Natural killer cell treated with Interleukin-12 subunit alpha and Interleukin-12 subunit beta and Interleukin-15 and Interleukin-18, amount 100 ng/mL, for 72 hours (primary cell): ENCODE results near the gene PRODH. TPM values are rescaled to one million over a fixed set of nuclear protein-coding genes. Genes with fewer than 3 reads are reported as not detected.
"Not testable (repeated sequence)": the region's sequence is repeated elsewhere in the genome, so short reads cannot be mapped to it uniquely, and the experiment has no call there.

ENCODE experiments used
- ATAC-seq, 2 donors: fragments of 150-1000 bp; cut with Tn5 transposase in 1 of 2; sonication (Bioruptor Pico), chemical (Tn5 transposase) in 1 of 2; 2 replicates each; pipeline ENCODE4 v1.10.0; 2021
- DNase-seq: peaks from one replicate; pipeline ENCODE4 v3.0.0; 2022; ENCODE audit warnings: low spot score
- H3K27ac Mint-ChIP-seq, 2 donors: 1 replicate in 1 of 2; 2 replicates in 1 of 2; pipeline ENCODE4 v1.8.0; 2022; ENCODE audit warnings: mixed read lengths in 2 of 2, mild to moderate bottlenecking in 1 of 2, moderate library complexity in 1 of 2
- H3K27me3 Mint-ChIP-seq, 2 donors: 1 replicate in 1 of 2; 2 replicates in 1 of 2; pipeline ENCODE4 v1.8.0; 2022; ENCODE audit warnings: mixed read lengths in 2 of 2
- H3K36me3 Mint-ChIP-seq: one replicate; pipeline ENCODE4 v1.8.0; 2022; ENCODE audit warnings: mixed read lengths
- H3K4me1 Mint-ChIP-seq, 2 donors: 1 replicate in 1 of 2; 2 replicates in 1 of 2; pipeline ENCODE4 v1.8.0; 2022; ENCODE audit warnings: low read depth in 2 of 2, mixed read lengths in 2 of 2, mild to moderate bottlenecking in 1 of 2
- H3K4me3 Mint-ChIP-seq: one replicate; pipeline ENCODE4 v1.8.0; 2022; ENCODE audit warnings: mixed read lengths
- H3K9me3 Mint-ChIP-seq: 2 replicates; pipeline ENCODE4 v1.8.0; 2022; ENCODE audit warnings: mixed read lengths
- total RNA-seq, 2 donors: library from RNA; stranded (reverse); gene quantifications; one replicate each; pipeline ENCODE4 v1.2.3, GENCODE V29; 2022

The PRODH gene
- total RNA-seq, 2 donors from 2014 or later = not detected

DNA sequence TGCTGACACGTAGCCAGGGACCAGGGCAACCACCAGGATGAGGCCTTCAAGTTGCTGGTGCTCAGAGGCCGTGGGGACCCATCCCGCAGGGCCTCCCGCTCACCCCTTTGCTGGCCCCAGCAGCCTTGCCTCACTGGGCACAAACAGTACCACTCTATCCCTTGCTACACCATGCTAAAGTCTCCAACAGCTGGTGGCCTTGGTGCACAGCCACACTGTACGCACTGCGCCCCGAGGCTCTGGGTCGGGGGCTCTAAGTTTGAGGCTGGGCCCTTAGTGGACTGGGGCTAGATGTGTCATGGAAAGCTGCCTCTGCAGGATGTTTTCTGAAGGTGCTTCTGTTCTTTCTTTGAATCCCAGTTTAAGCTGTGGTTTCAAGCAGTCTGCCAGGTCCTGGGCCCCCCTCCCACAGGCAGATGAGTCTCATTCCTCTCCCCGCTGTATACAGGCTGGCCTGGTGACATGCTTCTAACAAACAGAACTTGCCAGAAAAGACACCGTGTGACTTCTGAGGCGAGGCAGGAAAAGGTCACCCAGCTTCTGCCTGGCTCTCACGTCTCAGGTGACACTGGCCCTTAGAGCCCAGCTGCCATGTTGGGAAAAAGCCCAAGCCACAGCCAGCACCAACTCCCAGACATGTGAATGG lies 15.7 kb downstream of the PRODH start:
- not testable (repeated sequence) for H3K27ac Mint-ChIP-seq, H3K9me3 Mint-ChIP-seq, ATAC-seq, H3K27me3 Mint-ChIP-seq, DNase-seq, H3K4me3 Mint-ChIP-seq, H3K4me1 Mint-ChIP-seq, H3K36me3 Mint-ChIP-seq

DNA sequence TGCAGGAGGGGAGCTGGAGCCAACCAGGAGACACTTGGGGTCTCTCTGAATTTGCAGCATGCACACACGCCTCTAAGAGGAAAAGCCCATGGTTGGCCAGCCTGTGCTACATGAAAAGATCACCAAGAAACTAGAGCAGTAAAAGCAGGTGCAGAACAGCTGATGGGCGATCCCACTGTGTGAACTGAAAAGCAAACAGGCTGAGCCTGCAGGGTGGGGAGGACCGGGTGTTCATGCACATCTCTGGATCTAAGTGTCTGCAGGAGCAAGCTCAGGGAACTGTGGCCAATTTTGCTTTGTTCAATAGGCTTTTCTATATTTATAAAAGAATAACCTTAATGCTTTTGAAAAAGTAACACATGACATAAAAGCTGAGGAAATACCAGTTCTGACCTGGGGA lies 18.3 kb downstream of the PRODH start:
- not testable (repeated sequence) for H3K36me3 Mint-ChIP-seq, H3K9me3 Mint-ChIP-seq, H3K4me1 Mint-ChIP-seq, H3K27ac Mint-ChIP-seq, DNase-seq, H3K4me3 Mint-ChIP-seq, ATAC-seq, H3K27me3 Mint-ChIP-seq

DNA sequence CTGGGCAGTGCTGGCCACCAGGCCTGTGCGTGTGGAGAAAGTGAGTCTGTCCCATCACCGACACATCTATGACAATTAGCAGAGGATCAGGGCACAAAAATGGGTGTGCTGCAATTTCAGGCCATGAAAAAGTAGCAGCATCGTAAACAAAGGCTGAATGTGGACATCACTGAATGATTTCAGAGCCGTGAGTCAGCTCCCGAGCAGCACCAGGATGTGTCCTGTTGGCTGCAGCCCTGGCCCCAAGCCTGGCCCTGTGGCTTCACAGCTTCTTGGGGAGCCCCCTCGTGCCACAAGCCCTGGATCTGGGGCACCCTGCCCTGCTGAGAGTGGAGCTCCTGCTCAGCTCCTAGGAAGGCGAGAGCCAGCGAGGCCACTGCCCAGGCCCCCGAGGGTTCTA lies 20.5 kb downstream of the PRODH start:
- ATAC-seq, H3K4me1 Mint-ChIP-seq, H3K27ac Mint-ChIP-seq, H3K27me3 Mint-ChIP-seq, H3K9me3 Mint-ChIP-seq, H3K4me3 Mint-ChIP-seq, H3K36me3 Mint-ChIP-seq, DNase-seq: not testable (repeated sequence)

DNA sequence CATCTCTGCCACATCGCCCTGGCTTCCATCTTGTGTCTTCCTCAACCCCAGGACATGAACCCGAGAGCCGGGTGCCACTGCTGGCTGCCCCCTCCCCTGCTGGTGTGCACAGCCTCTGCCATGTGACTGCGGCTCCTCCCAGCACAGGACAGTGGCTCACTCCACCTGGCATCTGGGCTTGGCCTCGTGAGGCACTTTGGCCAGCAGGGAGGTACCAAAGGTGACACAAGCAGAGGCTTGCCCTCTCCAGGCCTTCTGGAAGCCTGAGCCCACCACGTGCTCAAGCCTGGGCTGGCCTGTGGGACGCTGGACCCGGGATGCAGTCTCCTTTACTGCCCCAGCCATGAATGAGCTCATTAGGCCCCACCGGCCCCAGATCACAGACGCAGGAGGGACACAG lies 21.5 kb downstream of the PRODH start:
- H3K27ac Mint-ChIP-seq, H3K4me1 Mint-ChIP-seq, ATAC-seq, H3K4me3 Mint-ChIP-seq, H3K9me3 Mint-ChIP-seq, DNase-seq, H3K27me3 Mint-ChIP-seq, H3K36me3 Mint-ChIP-seq: not testable (repeated sequence)

DNA sequence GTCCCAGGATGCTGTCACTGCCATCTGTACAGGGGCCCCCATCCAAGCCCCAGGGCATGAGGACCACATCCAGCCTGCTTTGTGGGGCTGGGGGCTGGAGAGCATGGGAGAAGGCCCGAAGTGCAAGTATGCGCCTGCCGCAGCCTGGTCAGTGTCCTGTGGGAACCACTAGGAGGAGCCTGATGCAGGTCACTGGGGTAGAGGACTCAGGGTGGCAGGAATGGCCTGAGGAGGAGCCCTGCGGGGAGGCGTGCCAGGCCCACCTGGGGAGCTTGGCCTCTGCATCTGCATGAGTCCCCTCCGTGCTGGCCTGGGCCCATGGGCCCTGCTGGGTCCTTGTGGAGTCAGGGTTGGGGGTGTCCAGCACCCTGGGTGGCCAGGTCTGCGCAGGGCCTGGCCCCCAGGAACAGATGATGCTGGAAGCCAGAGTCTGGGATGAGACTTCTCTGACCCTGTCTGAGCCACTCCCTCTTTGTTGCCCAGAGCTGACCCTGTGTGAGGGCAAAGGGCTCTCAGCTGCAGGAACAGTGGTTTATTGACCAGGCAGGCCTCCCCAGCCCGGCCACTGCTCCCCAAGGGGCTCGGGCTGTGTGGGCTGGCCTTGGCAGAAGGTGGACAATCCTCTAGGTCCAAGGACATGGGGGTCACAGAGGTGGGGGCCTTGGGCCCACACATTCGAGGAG lies 23.7 kb downstream of the PRODH start:
- H3K4me1 Mint-ChIP-seq, H3K27ac Mint-ChIP-seq: not testable (repeated sequence)

DNA sequence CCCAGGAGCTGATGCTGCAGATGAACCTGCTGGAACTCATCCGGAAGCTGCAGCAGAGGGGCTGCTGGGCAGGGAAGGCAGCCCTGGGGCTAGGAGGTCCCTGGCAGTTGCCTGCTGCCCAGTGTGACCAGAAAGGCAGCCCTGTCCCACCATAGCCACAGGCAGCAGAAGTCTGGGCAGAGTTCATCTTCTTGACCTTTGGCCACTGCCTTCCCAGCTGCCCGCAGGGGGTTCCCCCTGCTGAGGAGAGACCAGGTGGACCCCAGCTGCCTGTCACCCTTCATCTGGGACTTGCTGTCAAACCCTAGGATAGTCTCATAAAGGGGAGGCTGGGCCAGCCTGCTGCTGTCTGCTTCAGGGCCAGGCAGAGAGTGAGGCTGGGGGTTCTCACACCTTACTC lies 24.6 kb downstream of the PRODH start:
- not testable (repeated sequence) for H3K27ac Mint-ChIP-seq, H3K4me1 Mint-ChIP-seq, H3K9me3 Mint-ChIP-seq, H3K4me3 Mint-ChIP-seq, H3K36me3 Mint-ChIP-seq, DNase-seq, H3K27me3 Mint-ChIP-seq, ATAC-seq

More for the DNA sequence above, 23.7 kb downstream of the PRODH start:
- not testable (repeated sequence) for DNase-seq, H3K27me3 Mint-ChIP-seq, H3K9me3 Mint-ChIP-seq, H3K4me3 Mint-ChIP-seq, H3K36me3 Mint-ChIP-seq
- peak in 1 of 2 donors; percentile 20 for ATAC-seq

DNA sequence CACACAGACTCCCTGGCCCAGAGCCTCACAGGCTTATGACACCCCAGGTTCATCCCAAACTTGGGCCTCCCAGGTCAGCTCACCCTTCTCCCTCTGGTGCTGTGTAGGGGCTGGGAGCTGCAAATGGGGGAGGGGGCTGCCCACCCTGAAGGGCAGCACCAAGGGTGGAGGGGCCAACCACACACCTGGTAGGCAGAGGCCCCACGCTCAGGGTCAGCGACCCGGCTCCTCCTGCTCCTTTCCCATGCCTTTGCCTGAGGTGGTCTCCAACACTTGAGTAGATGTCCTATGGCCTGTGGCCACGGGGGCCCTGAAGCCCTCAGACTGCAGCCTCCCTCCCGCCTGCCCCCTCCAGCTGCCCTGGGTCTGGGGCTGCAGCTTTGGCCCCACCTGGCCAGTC lies 26.5 kb downstream of the PRODH start:
- H3K4me1 Mint-ChIP-seq = no peaks in the 10 kb centered on the region
- no peak overlapping the region for H3K4me3 Mint-ChIP-seq
- DNase-seq = no peak
- no peaks in the 10 kb centered on the region for H3K27me3 Mint-ChIP-seq
- no peak for ATAC-seq
- H3K27ac Mint-ChIP-seq = no peak overlapping the region
- H3K36me3 Mint-ChIP-seq = no peaks in the 10 kb centered on the region
- no peaks in the 10 kb centered on the region for H3K9me3 Mint-ChIP-seq

DNA sequence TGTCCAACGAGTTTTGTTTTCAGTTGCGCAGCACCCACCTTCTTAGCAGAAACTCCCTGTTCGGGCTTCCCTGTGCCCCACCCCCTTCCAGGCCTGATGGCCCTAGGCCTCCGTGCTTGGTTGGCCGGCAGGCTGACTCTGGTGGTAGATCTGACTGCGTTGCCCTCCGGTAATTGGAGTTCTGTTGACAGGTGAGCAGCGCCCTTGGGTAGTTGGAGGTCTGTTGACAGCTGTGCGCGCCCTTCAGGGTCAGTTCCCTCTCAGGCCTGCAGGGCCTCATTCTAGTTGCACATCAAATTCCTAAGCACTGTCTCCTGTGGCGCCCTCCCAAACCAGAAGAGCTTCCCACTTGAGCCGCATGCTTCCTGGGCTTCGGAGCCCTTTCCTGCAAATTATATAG lies 29.2 kb downstream of the PRODH start:
- ATAC-seq = no peak
- Mint-ChIP-seq H3K9me3 (no peaks in the 10 kb centered on the region), H3K4me3 (no peak overlapping the region), H3K36me3 (no peaks in the 10 kb centered on the region), H3K27me3 (no peaks in the 10 kb centered on the region), H3K27ac (no peak overlapping the region), H3K4me1 (no peaks in the 10 kb centered on the region)
- no peak for DNase-seq

DNA sequence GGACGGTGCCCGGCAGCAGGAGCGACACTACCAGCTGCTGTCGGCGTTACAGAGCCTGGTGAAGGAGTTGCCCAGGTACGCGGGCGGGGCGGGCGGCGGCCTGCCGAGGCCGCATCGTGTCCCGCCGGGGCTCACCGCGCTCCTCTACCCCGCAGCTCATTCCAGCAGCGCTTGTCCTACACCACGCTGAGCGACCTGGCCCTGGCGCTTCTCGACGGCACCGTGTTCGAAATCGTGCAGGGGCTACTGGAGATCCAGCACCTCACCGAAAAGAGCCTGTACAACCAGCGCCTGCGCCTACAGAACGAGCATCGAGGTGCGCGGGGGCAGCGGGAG lies 29.7 kb downstream of the PRODH start:
- peak; percentile 37 to 58 for ATAC-seq
- not testable (repeated sequence) for DNase-seq, H3K4me3 Mint-ChIP-seq, H3K36me3 Mint-ChIP-seq, H3K4me1 Mint-ChIP-seq, H3K9me3 Mint-ChIP-seq, H3K27me3 Mint-ChIP-seq, H3K27ac Mint-ChIP-seq

DNA sequence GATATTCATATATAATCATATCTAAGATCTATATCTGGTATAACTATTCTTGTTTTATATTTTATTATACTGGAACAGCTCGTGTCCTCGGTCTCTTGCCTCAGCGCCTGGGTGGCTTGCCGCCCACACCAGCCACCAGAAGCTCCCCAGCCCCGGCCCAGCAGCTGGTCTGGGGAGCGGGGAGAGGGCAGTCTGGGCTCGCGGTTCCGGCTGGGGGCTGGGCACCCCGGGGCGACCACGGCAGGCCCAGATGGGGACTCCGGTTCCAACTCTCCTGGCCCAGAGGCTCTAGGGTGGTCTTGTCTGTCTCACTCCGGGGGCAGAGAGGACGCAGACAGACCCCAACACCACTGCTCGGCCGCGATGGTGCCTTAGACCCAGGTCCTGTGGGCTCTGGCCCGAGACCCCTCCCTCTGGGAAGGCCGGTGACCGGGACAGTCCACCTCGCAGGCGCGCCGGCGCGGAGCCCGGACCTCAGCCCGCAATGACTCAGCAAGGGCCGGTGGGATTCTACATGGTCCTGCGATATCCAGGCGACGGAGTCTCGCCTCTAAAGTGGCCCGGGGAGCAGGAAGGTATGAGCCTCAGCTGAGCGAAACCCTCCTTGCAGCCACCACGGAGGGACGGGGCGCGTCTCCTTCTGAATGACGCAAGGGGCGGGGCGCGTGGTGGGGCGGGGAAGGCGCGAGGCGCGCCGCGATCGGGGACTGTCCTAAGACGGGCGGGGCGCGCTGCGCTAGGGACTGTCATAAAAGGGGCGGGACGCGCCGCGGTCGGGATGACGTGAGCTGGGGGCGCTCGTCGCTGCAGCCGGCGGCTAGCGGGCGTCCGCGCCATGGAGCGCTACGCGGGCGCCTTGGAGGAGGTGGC lies 30.3 kb downstream of the PRODH start, which contains the start of gene DGCR6:
Gene DGCR6, plus strand, starts transcription at position 781 of the 870 bp plus-strand sequence. Its CDS starts 55 bp downstream, at position 836.
- H3K36me3 Mint-ChIP-seq = no peaks in the 10 kb centered on the region
- no peaks in the 10 kb centered on the region for H3K4me1 Mint-ChIP-seq
- no peak for DNase-seq
- H3K27me3 Mint-ChIP-seq = no peaks in the 10 kb centered on the region
- peak; percentile 99 for ATAC-seq
- H3K4me3 Mint-ChIP-seq = no peak within 1 kb of the TSS
- H3K27ac Mint-ChIP-seq = no peak within 1 kb of the TSS
- H3K9me3 Mint-ChIP-seq = no peaks in the 10 kb centered on the region

DNA sequence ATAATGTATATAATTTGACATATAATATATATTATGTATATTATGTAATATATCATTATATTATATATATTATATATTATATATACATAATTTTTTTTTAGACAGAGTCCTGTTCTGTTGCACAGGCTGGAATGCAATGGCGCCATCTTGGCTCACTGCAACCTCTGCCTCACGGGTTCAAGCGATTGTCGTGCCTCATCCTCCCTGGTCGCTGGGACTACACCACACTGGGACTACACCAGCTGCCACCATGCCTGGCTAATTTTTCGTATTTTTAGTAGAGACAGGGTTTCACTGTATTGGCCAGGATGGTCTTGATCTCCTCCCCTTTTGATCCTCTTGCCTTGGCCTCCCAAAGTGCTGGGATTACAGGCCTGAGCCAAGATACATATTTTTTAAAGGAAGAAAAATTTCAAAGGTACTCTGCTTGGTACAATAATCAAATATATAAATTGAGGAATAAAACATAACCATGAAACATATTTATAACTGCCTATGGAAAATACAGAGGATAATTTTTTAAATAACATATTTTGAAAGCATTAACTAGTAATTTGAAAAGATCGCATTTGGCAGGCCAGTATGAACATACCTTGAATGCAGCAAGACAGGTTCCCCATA lies 39.9 kb downstream of the PRODH start:
- peak in 1 of 2 donors; percentile 53 for ATAC-seq
- not testable (repeated sequence) for H3K27ac Mint-ChIP-seq, H3K36me3 Mint-ChIP-seq, H3K9me3 Mint-ChIP-seq, H3K27me3 Mint-ChIP-seq, H3K4me1 Mint-ChIP-seq, H3K4me3 Mint-ChIP-seq, DNase-seq

DNA sequence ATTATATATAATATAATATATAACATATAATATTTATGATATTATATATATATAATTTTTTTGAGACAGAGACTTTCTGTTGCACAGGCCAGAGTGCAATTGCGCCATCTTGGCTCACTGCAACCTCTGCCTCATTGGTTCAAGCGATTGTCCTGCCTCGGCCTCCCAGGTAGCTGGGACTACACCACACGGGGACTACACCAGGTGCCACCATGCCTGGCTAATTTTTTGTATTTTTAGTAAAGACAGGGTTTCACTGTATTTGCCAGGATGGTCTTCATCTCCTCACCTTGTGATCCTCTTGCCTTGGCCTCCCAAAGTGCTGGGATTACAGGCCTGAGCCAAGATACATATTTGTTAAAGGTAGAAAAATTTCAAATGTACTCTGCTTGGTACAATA lies 42.3 kb downstream of the PRODH start:
- not testable (repeated sequence) for ATAC-seq, H3K36me3 Mint-ChIP-seq, H3K27me3 Mint-ChIP-seq, H3K4me3 Mint-ChIP-seq, H3K4me1 Mint-ChIP-seq, H3K9me3 Mint-ChIP-seq, DNase-seq, H3K27ac Mint-ChIP-seq

DNA sequence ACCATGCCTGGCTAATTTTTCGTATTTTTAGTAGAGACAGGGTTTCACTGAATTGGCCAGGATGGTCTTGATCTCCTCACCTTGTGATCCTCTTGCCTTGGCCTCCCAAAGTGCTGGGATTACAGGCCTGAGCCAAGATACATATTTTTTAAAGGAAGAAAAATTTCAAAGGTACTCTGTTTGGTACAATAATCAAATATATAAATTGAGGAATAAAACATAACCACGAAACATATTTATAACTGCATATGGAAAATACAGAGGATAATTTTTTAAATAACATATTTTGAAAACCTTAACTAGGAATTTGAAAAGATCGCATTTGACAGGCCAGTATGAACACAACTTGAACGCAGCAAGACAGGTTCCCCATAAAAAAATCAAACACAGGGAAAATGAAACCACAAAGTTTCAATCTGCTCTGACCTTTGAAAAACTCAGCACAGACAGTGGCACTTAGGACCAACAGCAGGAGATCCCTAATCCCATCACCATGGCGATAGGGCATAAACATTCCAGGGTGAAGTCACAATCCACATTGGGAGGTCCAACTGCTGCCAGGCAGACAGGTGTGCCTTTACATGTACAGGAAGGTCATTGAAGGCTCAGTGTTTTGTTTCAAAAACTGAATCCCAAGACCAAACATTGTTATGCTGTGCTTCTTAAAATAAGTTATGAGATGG lies 45.4 kb downstream of the PRODH start:
- H3K9me3 Mint-ChIP-seq, H3K27me3 Mint-ChIP-seq, H3K4me3 Mint-ChIP-seq, H3K4me1 Mint-ChIP-seq, H3K27ac Mint-ChIP-seq, H3K36me3 Mint-ChIP-seq, DNase-seq: not testable (repeated sequence)
- peak in 1 of 2 donors; percentile 73 for ATAC-seq
